Mucosa of rectum (tissue), 2 donors: Measurements from ENCODE around the gene ZBTB16.
A peak's percentile ranks its signal among the peaks of the same experiment; 100 is the strongest.

Experiments
- H3K27ac ChIP-seq, 2 donors: one replicate each; pipeline ENCODE4 v1.7.0; 2013; ENCODE audit warnings: inconsistent platforms in 2 of 2, low read depth in 2 of 2, low read length in 2 of 2
- H3K27me3 ChIP-seq, 2 donors: one replicate each; pipeline ENCODE4 v1.7.0; 2013; ENCODE audit warnings: low read length in 2 of 2; ENCODE audit not compliant: control insufficient read depth in 2 of 2, insufficient read depth in 2 of 2
- H3K36me3 ChIP-seq, 2 donors: one replicate each; pipeline ENCODE4 v1.7.0; 2013; ENCODE audit warnings: low read length in 2 of 2; ENCODE audit not compliant: control insufficient read depth in 2 of 2, insufficient read depth in 2 of 2
- H3K4me1 ChIP-seq, 2 donors: one replicate each; pipeline ENCODE4 v1.7.0; 2013; ENCODE audit warnings: low read length in 2 of 2, mild to moderate bottlenecking in 1 of 2; ENCODE audit not compliant: control insufficient read depth in 2 of 2, insufficient read depth in 2 of 2
- H3K4me3 ChIP-seq, 2 donors: one replicate each; pipeline ENCODE4 v1.7.0; 2013; ENCODE audit warnings: low read length in 2 of 2
- H3K9ac ChIP-seq, 2 donors: one replicate each; pipeline ENCODE4 v1.7.0; 2013; ENCODE audit warnings: low read length in 2 of 2, low read depth in 1 of 2, mild to moderate bottlenecking in 1 of 2
- H3K9me3 ChIP-seq, 2 donors: one replicate each; pipeline ENCODE4 v1.7.0; 2013; ENCODE audit warnings: low read length in 2 of 2; ENCODE audit not compliant: control insufficient read depth in 2 of 2
- donor health status: healthy.
- donor health status: Normal muscosa, but diverticular disease.

ZBTB16 gene

DNA sequence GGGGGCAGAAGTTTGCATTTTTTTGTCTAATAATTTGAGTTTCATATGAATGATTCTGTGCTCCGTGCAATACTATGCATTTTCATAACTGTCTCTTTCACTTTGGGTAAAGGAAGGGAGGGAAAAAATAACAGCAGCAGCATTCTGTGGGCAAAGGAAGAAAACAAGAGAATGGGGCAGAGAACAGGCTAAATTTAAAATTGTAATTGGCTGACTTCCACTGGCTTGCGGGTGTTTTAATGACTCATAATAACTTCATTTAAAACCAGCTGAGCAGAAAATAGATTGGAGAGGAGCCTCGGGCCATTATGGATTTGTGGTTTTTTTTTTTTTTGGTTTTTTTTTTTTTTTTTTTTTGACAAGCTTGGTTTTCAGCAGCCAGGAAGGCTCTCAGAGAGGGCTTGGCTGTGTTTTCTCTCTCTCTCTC is 107.4 kb downstream of the ZBTB16 start:
- Histone ChIP-seq H3K9me3 (no peaks in the 10 kb centered on the region), H3K27ac (peak overlapping the region; percentile 82 to 90), H3K9ac (peak overlapping the region in 1 of 2 donors; percentile 42), H3K27me3 (no peaks in the 10 kb centered on the region), H3K36me3 (no peaks in the 10 kb centered on the region), H3K4me1 (peaks cover 59 to 84% of the 10 kb centered on the region in 2 donors), H3K4me3 (no peak overlapping the region)

DNA sequence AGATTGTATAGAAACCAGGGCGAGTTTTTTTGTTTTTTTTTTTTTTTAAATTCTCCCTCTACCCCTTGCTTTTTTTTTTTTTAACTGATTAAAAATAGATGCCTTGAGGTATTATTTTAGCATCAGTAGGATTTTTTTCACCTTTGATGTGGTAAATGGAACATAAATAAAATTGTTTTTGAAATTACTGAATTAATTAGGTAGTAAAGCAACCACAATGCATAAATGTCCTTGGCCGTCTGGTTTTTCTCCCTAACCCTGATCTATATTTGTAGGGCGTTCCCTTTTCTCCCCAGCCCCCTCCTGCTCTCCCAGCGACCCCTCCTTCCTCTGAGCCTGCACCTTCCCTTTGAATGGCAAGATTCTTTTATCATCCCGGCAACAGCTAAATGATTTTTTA is 107.8 kb downstream of the ZBTB16 start:
- H3K9me3 ChIP-seq, result no peaks in the 10 kb centered on the region
- H3K4me1 ChIP-seq, result peaks cover 61 to 84% of the 10 kb centered on the region in 2 donors
- H3K36me3 ChIP-seq, result no peaks in the 10 kb centered on the region
- H3K27ac ChIP-seq, result peak overlapping the region; percentile 62 to 64
- H3K27me3 ChIP-seq, result no peaks in the 10 kb centered on the region
- H3K9ac ChIP-seq, result peak overlapping the region in 1 of 2 donors; percentile 27
- H3K4me3 ChIP-seq, result no peak overlapping the region

DNA sequence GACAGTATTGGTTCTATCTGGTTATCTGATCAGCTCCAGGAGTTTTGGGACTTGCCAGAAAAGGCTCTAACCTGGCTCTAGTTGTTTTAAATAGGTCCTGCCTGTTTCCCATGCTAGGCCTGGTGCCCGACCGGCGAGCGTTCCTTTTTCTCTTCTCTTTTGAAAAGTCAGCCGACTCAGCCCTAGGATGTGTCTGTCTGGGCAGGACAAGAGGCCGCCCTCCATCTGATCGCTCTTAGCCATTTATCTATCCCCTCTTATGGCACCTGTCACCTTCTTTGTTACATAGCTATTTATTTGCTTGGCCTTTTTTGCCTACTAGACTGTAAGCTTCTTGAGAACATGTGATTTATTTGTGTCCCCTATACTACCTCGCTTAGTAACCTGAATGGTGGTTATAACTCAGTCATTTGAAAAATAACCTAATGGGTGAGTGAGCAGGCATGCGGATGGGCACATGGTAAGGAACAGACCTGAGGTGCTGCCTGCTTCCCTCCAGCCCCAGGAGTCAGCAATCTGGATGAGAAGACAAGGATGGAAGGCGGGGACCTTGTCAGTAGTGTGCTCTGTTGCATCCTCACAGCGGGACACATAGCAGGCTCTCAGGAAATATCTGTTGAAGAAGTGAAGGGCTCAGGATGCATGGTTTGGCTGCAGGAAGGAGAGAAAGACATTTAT is 108.4 kb downstream of the ZBTB16 start:
- H3K4me1 ChIP-seq, result peaks cover 60 to 85% of the 10 kb centered on the region in 2 donors

DNA sequence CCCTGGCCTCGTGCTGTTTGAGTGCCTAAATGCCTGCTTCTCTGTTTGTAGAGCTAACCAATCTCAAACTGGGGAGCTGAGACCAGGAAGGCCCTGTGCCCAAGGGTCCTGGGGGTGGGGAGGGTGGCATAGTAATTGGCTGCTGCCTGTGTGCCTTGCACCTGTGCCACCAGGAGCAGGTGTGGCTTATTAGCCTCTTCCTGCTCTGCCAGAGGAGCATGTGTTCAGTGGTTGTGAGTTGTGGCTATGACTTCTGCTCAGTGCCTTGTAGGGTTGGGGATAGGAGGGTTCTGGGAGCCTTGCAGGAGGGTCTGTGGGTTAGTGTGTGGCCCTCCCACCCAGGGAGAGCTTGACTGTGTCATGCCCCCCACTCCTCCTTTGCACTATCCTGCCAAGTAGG is 109.2 kb downstream of the ZBTB16 start:
- H3K4me1 ChIP-seq, result peaks cover 59 to 87% of the 10 kb centered on the region in 2 donors
- H3K9me3 ChIP-seq, result no peaks in the 10 kb centered on the region
- H3K27me3 ChIP-seq, result no peaks in the 10 kb centered on the region
- peak overlapping the region in 1 of 2 donors; percentile 41 for H3K9ac ChIP-seq
- peak overlapping the region; percentile 62 to 64 for H3K27ac ChIP-seq
- no peak overlapping the region for H3K4me3 ChIP-seq
- H3K36me3 ChIP-seq, result no peaks in the 10 kb centered on the region

More for the DNA sequence above, 108.4 kb downstream of the ZBTB16 start:
- no peak overlapping the region for H3K4me3 ChIP-seq
- no peaks in the 10 kb centered on the region for H3K27me3 ChIP-seq
- H3K27ac ChIP-seq, result peak overlapping the region; percentile 62 to 64
- no peaks in the 10 kb centered on the region for H3K36me3 ChIP-seq
- H3K9me3 ChIP-seq, result no peaks in the 10 kb centered on the region
- H3K9ac ChIP-seq, result peak overlapping the region; percentile 27 to 41

DNA sequence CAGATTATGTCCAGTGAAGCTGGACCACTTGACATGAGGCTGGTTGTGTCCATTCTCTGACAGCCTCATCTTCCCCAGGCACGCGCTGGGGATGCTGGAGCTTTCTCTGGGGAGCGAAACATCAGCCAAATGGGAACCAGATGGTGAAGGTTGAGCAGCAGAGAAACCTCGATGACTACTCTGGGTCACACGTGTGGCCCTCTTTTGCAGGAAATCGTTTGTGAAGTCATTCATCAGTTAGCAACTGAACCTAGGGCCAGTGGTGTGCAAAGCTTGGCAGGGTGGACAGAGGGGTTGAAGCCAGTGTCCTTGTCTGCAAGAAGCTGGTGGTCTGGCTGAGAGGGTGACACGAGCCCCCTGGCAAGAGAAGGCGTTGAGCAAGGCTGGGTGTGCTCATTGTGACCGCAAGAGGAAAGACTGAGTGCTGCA is 109.8 kb downstream of the ZBTB16 start:
- Histone ChIP-seq H3K27me3 (no peaks in the 10 kb centered on the region), H3K27ac (peak overlapping the region; percentile 62 to 64), H3K4me3 (no peak overlapping the region), H3K9ac (peak overlapping the region in 1 of 2 donors; percentile 41), H3K9me3 (no peaks in the 10 kb centered on the region), H3K36me3 (no peaks in the 10 kb centered on the region), H3K4me1 (peaks cover 62 to 87% of the 10 kb centered on the region in 2 donors)

DNA sequence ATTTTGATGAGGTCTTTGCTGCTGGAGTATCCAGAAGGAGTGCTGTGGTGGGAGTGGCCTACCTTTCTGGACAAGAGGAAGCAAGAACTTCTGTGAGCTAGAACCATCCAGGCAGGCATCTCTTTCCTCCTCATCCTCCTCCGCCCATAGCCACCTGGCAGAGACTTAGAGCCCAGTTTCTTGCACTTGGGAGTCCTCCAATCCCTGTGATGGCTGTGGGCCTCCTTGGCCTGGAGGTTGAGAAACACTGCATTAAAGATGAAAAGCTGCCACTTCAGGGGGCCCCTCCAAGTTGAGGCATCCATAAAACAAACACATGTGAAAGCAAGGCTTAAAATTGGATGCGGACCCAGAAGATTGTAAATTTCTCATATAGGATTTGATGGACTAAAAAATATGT is 110.3 kb downstream of the ZBTB16 start:
- Histone ChIP-seq H3K9me3 (no peaks in the 10 kb centered on the region), H3K27ac (no peak overlapping the region), H3K36me3 (no peaks in the 10 kb centered on the region), H3K4me1 (peaks cover 62 to 87% of the 10 kb centered on the region in 2 donors), H3K9ac (no peak overlapping the region), H3K27me3 (no peaks in the 10 kb centered on the region), H3K4me3 (no peak overlapping the region)

DNA sequence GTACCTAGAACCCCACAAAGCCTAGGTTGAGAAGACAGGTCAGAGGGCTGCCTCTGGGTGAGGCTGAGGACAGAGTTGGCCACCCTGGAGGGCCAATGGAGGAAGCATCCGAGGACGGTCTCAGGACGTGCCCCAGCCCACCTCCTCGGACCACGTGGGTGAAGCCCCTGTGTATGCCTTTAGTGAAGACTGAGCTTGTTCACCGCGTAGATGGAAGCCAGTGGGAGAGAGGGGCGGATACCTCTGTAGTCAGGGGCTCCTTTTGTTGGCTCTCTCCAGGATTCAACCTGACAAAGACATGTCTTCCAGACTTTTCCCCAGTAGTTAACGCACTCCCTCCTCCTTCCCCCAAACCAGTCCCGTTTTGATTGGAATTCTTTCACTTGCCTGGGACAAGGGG is 110.7 kb downstream of the ZBTB16 start:
- Histone ChIP-seq H3K9me3 (no peaks in the 10 kb centered on the region), H3K27me3 (no peaks in the 10 kb centered on the region), H3K27ac (no peak overlapping the region), H3K4me1 (peaks cover 61 to 86% of the 10 kb centered on the region in 2 donors), H3K36me3 (no peaks in the 10 kb centered on the region), H3K4me3 (no peak overlapping the region), H3K9ac (no peak overlapping the region)

DNA sequence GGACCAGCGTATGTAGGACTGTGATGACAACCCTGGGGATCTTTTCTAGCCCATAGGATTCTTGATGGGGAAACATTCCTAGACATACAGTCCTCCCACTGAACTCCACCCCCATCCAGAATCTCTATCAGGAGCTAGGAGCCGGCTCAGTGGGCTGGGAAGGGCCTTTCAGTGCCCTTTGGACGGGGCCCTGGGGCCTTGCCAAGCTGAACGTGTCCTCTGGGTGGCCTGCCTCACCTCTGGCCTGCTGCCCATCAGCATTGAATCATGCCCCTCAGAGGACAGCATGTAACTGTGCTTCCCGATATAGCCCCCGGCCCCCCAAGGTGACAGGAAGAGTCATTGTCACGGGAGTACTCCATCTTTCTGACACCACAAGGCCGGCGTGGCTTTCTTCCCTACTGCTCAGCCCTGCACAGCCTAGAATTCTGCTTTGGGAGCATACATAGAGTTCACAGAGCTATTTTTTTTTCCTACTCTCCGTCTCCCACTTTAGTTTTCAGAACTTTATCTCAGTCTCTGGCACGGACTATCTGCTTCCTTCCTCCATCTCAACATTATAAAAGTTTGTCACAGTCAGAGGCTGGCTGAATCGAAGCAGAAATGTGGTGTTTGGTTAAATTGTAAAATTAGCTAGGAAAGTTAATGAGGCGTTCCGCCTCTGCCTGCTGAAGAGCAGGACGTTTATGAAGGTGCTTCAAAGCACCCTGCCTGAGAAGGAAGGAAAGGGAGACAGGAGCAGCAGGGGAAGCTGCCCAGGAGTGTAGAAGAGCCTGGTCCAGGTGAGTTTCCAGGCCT is 111.9 kb downstream of the ZBTB16 start:
- peaks cover 54 to 75% of the 10 kb centered on the region in 2 donors for H3K4me1 ChIP-seq
- H3K9me3 ChIP-seq, result no peaks in the 10 kb centered on the region
- H3K27me3 ChIP-seq, result no peaks in the 10 kb centered on the region
- peak overlapping the region; percentile 36 to 50 for H3K9ac ChIP-seq
- peak overlapping the region; percentile 26 to 39 for H3K27ac ChIP-seq
- no peaks in the 10 kb centered on the region for H3K36me3 ChIP-seq
- no peak overlapping the region for H3K4me3 ChIP-seq

DNA sequence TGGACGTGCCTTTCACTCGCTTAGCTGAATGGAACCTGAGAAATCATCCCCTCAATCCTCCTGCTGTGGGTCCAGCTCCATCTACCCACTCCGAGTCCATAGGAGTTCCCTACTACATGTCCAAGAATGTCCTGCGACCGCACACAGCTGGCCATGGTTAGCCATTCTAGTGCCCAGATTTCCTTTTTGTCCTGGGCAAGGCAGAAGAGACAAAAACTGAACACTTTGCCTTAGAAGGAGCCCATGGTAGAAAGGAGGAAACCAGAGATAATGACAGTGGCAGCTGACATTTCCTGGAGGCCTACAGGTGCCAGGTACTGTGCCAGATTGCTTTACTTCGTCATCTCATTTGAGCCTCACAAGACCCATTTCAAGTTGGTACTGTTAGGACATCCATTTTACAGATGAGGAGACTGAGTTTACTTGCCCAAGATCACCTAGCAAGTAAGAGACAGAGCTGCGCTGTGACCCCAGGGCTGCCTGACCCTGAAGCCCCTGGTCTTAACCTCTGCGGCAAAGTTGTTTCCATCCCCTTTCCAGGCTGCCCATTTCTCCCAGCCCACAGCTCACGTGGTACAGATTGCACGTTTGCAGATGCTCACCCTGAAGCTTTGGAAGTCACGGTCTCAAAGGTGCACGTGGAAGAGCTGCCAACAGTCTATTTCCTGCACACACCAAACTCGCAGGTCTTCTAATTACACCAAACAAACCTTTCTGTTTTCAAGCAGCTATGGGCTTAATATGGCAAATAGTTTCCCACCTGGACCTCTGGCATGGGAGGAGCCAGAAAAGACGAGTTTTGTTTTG is 112.7 kb downstream of the ZBTB16 start:
- H3K27ac ChIP-seq, result peak overlapping the region; percentile 39 to 86
- H3K9me3 ChIP-seq, result no peaks in the 10 kb centered on the region
- peak overlapping the region; percentile 36 to 50 for H3K9ac ChIP-seq
- peaks cover 54 to 71% of the 10 kb centered on the region in 2 donors for H3K4me1 ChIP-seq
- H3K27me3 ChIP-seq, result no peaks in the 10 kb centered on the region
- H3K36me3 ChIP-seq, result no peaks in the 10 kb centered on the region
- H3K4me3 ChIP-seq, result no peak overlapping the region
